ENCODE measurements around the gene TPM4. TPM values are rescaled to one million over a fixed set of nuclear protein-coding genes. Genes with fewer than 3 reads are reported as not detected.

TPM4 gene
- total and polyA plus RNA-seq, 2 donors = 131 to 253 TPM

Other genes with a start within 250 kb of the TPM4 start
- gene CYP4F2, start 178.4 kb upstream of the TPM4 start, total RNA-seq = 0.09 TPM
- gene CYP4F2, start 178.4 kb upstream of the TPM4 start, polyA plus RNA-seq = 0.16 TPM
- not detected for gene CYP4F11, start 142.0 kb upstream of the TPM4 start, total RNA-seq
- 0.07 TPM for gene CYP4F11, start 142.0 kb upstream of the TPM4 start, polyA plus RNA-seq
- gene OR10H4, start 127.5 kb upstream of the TPM4 start, total RNA-seq = not detected
- gene OR10H4, start 127.5 kb upstream of the TPM4 start, polyA plus RNA-seq = not detected
- gene RAB8A, start 35.4 kb downstream of the TPM4 start, total RNA-seq = 35.3 TPM
- 32.8 TPM for gene RAB8A, start 35.4 kb downstream of the TPM4 start, polyA plus RNA-seq
- 17.1 TPM for gene HSH2D, start 67.2 kb downstream of the TPM4 start, total RNA-seq
- 40.4 TPM for gene HSH2D, start 67.2 kb downstream of the TPM4 start, polyA plus RNA-seq
- 1.0 TPM for gene CIB3, start 97.0 kb downstream of the TPM4 start, total RNA-seq
- gene CIB3, start 97.0 kb downstream of the TPM4 start, polyA plus RNA-seq = 0.48 TPM
- gene FAM32A, start 108.9 kb downstream of the TPM4 start, total RNA-seq = 106 TPM
- gene FAM32A, start 108.9 kb downstream of the TPM4 start, polyA plus RNA-seq = 94.2 TPM
- 38.4 TPM for gene AP1M1, start 121.4 kb downstream of the TPM4 start, total RNA-seq
- 36.9 TPM for gene AP1M1, start 121.4 kb downstream of the TPM4 start, polyA plus RNA-seq
- gene KLF2, start 248.3 kb downstream of the TPM4 start, total RNA-seq = 5.1 TPM
- 16.5 TPM for gene KLF2, start 248.3 kb downstream of the TPM4 start, polyA plus RNA-seq

All from thymus (tissue), 2 donors.